ENCODE results near the gene C1QL2.
A peak's percentile ranks its signal among the peaks of the same experiment; 100 is the strongest.

C1QL2 gene

DNA sequence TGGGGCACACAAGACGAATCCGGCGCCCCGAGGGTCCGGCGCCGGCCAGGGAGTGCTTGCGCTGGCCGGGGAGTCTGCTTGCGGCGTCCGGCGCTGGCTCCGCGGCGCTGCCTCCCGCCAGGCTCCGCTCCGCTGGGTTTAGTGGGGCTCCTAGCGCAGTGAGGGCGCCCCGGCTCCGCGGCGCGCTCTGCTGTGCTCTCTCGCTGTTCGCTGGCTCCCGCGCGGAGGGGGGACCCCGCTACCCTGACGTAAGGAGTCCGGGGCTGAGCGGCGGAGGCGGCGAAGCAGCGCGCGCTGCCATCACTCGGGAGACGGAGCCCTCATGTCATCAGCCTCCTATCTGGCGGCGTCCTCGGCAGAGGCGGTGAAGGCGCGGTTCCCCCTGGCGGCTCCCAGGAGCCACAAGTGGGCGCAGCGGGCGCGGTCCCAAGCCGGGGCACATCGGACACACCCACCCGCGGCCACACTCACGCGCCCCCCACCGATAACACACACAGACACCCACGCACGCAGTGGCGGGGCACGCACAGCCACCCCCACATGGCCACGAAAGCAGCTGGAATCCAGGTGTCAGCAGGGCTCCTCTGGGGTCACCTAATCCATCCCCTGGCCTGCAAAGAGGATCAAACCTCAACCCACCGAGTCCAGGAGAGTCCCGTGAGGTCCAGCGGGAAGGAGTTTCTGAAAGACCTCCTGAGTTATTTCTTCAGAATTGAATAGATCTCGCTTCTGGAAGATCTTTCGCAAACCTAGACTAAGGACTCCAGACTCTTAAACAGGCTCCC is at the start of gene C1QL2:
C1QL2 (minus strand) TSS at position 189 of the 785 bp plus-strand sequence. CDS start 482 bp downstream, outside the sequence.
- DNase-seq (ENCODE audit: low read depth): no peak

DNA sequence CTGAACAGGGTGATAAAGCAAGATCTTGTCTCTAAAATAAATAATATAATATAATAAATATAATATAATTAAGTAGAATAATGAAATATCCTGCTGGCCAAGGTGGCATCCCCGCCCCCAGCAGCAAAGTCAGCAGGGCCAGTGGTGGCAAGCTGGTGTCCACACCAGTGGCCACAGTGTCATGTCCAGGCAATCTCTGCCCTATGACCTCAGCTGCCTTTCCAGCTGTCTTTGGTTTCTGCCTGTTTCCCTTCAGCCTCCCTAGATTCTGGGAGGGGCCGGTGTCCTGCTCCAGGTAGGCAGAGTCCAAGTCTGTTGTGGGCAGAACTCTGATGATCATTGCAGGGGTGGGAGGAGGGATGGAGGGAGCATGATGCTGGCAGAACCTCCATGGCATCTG is 48.9 kb upstream of the C1QL2 start:
- no peak for DNase-seq (ENCODE audit: low read depth)

GRCh38 chr2:119206201-119206600 is 47.6 kb upstream of the C1QL2 start:
- no peak for DNase-seq (ENCODE audit: low read depth)

GRCh38 chr2:119205001-119205706 is 46.6 kb upstream of the C1QL2 start:
- DNase-seq (ENCODE audit: low read depth): no peak

- no peak for DNase-seq (ENCODE audit: low read depth)
Measured at GRCh38 chr2:119204525-119204924, 46.0 kb upstream of the C1QL2 start.

DNA sequence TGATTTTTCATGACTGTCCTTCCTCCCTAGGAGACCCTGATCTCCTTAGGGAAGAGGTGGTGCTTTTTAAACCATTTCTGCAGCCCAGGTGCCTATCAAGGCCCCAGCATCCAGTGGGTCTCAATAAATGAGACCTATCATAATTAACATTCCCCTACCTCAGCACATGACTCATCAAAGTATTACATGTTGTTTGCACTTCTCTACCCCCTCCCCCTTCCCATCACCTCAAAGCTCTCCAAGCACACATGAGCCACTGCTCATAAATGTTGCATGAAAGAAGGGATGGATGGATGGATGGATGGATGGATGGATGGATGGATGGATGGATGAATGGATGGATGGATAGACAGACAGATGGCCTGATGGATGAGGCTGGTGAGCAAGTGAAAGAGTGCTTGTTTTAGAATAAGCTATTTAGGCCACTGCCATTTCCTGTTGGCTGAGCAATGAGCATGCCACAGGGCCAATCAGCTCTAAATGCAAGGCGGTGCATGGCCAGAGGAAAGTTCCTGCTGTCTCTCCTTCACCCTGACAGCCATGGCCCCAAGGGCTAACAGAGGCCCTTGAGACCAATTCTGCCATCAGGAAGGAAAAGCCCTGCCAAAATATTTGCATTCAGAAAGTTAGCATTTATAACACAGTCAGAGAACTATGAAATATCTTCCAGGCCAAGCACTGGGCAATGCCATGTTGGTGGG is 44.2 kb upstream of the C1QL2 start:
- DNase-seq (ENCODE audit: low read depth): no peak

DNA sequence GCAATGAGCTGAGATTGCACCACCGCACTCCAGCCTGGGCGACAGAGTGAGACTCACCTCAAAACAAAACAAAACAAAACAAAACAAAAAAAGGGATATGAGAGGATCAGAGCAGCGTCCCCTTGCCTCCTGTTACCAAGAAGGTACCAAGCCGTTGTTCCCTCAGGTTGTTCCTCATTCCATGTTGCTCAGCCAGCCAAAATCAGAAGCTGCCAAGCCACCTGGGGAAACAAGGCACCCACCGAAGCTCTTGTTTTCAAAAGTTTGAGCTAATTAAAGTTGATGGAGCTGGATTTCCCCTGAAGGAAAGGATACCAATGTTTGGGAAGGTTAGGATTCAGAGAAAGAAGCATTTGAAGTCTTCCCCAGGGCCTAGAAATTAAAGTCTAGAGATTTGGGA is 43.3 kb upstream of the C1QL2 start:
- DNase-seq (ENCODE audit: low read depth): no peak

- no peak for DNase-seq (ENCODE audit: low read depth)
Measured at GRCh38 chr2:119198240-119198840, 39.8 kb upstream of the C1QL2 start.

DNA sequence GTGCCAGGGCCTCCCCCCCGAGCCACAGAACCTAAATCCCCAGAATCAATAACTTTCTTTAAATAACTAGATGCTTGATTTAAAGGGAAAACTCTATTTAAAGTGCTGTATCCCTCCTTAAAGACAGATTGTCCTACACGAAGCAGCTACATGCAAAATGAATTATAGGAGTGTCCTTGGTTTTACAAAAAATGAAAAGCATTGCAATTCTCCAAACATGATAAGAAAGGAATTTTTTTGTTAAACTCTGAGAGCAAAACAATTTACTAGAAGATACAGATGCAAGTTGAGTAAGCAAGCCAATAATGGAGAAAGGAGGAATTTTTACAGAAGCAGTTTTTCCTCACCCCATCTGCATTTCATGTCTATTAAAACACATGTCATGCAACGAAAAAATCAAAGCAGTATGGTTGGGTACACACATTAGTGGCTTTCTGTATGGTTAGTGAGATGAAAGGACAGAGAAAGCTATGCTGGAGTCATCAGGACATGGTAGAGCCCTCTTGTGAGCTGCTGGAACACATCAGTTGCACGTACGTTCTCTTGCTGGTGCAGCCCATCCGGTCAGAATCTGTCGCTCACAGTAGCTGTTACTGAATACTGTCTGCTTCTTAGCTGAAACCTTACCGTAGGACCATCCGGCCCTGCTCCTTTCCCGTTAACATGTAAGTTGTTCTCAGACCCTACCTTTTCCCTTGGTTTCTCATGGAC is 39.1 kb upstream of the C1QL2 start:
- no peak for DNase-seq (ENCODE audit: low read depth)

GRCh38 chr2:119197126-119197405 is 38.5 kb upstream of the C1QL2 start:
- DNase-seq (ENCODE audit: low read depth): no peak

- peak; percentile 58 for DNase-seq (ENCODE audit: low read depth)
Measured at GRCh38 chr2:119196301-119197125, 38.0 kb upstream of the C1QL2 start.

- no peak for DNase-seq (ENCODE audit: low read depth)
Measured at GRCh38 chr2:119195887-119196286, 37.3 kb upstream of the C1QL2 start.

GRCh38 chr2:119195001-119195400 is 36.5 kb upstream of the C1QL2 start:
- no peak for DNase-seq (ENCODE audit: low read depth)

DNA sequence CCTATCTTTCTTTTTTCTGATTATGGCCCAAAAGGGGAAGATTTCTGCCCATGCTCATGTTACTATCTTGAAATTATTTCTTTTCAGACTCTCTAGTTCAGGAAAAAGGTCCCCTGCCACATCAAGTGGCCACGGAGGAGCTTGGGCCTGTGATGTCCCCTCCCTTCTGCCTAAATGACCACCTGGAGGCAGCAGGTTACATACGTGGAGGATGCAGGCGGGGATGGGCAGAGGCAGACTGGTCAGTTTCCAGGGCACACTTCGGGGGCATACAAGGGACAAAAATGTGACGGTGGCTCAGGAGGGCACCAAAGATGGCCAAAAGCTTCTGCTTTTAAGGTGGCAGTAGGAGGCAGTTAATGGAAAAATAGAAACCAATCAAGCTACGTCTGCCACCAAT is 34.3 kb upstream of the C1QL2 start:
- no peak for DNase-seq (ENCODE audit: low read depth)

DNA sequence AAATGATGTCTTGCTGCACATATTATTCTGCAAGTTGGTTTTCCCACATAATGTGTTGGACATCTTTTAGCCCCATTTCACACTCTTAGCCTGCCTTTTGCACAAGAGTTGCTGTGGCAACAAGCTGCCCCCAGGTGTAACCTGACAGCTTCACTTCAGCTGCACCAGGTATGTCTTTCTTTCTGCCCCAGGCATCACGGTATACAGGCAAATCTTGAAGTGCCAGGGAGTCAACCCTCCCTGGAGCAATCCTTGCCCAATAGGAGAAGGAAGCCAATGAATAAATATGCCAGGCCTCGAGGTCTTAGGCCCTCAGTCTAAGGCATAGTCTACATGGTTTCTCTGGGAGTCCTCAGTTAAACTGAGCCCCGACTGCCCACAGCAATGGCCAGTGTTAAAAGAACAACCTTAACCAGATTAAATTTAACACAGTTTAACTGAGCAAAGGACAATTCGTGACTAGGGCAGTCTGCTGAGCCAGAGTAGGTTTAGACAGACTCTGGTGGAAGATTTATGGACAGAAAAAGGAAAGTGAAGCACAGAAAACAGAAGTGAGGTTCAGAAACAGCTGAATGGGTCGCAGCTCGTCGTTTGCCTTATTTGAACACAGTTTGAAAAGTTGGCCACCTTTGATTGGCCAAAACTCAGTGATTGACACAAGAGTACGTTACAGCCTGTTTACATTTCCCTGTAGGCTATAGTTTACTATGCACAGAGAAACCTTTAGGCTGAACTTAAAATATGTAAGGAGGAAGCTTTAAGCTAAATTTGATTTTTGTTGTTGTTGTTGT is 32.0 kb upstream of the C1QL2 start:
- DNase-seq (ENCODE audit: low read depth): no peak

- no peak for DNase-seq (ENCODE audit: low read depth)
Measured at GRCh38 chr2:119184512-119184911, 26.0 kb upstream of the C1QL2 start.

GRCh38 chr2:119181791-119182445 is 23.4 kb upstream of the C1QL2 start:
- DNase-seq (ENCODE audit: low read depth): no peak

DNA sequence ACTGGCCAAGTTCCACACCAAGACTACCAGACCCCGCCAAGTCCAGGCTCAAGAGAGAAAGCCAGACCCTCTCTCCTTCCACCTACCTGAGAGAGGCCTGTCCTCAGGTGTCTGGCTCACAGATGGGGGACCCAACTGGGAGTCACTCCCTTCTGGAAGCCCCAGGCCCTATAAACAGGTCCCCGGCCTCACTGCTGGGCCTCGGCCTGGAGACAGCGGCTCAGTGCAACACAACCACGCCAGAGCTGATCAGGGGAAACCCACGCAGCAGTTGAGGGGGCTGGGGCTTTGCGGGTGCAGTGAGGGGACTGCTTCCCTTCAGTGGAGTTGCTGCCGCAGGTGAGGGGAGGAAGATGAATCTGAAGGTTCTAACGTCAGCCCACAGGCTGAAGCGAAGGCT is 22.8 kb upstream of the C1QL2 start:
- no peak for DNase-seq (ENCODE audit: low read depth)

DNA sequence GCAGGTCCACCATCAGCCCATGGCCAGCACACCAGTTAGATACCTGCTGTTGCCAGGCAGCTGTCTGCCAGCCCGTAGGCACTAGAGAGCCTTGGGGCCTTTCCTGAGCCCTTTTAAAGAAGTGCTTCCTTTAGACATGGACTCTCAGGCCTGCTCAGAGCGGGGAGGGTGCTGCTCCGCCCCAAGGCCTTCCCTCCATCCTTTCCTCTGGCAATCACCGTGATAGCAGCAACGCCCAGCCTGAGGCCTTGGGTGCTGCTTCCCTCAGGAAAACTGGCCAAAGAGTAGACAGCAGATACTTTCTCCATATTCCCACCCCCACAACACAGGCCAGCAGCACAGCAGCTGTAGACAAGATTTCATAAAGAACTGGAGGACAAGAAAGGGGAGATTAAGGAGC is 22.3 kb upstream of the C1QL2 start:
- DNase-seq (ENCODE audit: low read depth): no peak

- no peak for DNase-seq (ENCODE audit: low read depth)
Measured at GRCh38 chr2:119179991-119180390, 21.4 kb upstream of the C1QL2 start.

Measured in HS-5 (cell line).